ENCODE data around the gene SNTB2.

DNA sequence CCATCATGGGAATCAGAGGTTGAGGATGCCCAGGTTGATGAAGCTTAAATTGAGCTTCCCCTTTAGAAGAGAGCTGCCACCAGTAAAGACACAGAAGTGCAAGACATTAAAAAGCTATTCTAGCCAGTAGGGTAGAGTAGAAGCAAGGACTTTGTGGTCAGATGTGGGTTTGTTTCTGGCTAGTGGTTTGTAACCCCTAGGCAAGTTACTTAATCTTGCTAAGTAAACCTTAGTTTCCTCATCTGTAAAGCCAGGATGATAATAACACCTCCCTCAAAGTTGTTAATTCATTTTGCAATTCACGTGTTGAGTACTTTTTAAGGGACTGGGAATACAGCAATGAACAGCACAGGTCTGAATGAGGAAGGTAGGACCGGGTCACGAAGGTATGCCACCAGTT is 3.6 kb downstream of the SNTB2 start:
- TF ChIP-seq HDAC6 (IDR thresholded peaks at IDR 0.05; ENCODE audit: low read depth, low read length) (no peak), ZNF212 (CRISPR knock-in tag; IDR thresholded peaks at IDR 0.05) (no peak), CREB1 (IDR thresholded peaks at IDR 0.05) (no peak), CREB1 (CRISPR knock-in tag; IDR thresholded peaks at IDR 0.05) (no peak), ZNF184 (CRISPR knock-in tag; IDR thresholded peaks at IDR 0.05) (no peak), YY1 (IDR thresholded peaks at IDR 0.05; ENCODE audit: borderline replicate concordance in 1 of 3, control insufficient read depth in 1 of 3, extremely low read depth in 1 of 3, insufficient read depth in 3 of 3, insufficient read length in 1 of 3, insufficient replicate concordance in 2 of 3, low read depth in 1 of 3, low read length in 2 of 3) (no peak), ZNF583 (CRISPR knock-in tag; IDR thresholded peaks at IDR 0.05) (no peak), SNRNP70 (optimal IDR thresholded peaks at IDR 0.05; ENCODE audit: low read depth, low read length) (no peak), ZNF707 (CRISPR knock-in tag; conservative IDR thresholded peaks at IDR 0.05) (no peak), ADNP (tag; IDR thresholded peaks at IDR 0.05) (no peak), HMG20B (CRISPR knock-in tag; IDR thresholded peaks at IDR 0.05) (no peak), ETV6 (IDR thresholded peaks at IDR 0.05; ENCODE audit: borderline replicate concordance in 1 of 2, low read depth in 2 of 2, low read length in 1 of 2) (no peak), ETV6 (CRISPR knock-in tag; IDR thresholded peaks at IDR 0.05; ENCODE audit: borderline replicate concordance) (no peak), STAG1 (CRISPR knock-in tag; IDR thresholded peaks at IDR 0.05; ENCODE audit: borderline replicate concordance) (no peak)
- TF ChIP-seq, protein P1, sequence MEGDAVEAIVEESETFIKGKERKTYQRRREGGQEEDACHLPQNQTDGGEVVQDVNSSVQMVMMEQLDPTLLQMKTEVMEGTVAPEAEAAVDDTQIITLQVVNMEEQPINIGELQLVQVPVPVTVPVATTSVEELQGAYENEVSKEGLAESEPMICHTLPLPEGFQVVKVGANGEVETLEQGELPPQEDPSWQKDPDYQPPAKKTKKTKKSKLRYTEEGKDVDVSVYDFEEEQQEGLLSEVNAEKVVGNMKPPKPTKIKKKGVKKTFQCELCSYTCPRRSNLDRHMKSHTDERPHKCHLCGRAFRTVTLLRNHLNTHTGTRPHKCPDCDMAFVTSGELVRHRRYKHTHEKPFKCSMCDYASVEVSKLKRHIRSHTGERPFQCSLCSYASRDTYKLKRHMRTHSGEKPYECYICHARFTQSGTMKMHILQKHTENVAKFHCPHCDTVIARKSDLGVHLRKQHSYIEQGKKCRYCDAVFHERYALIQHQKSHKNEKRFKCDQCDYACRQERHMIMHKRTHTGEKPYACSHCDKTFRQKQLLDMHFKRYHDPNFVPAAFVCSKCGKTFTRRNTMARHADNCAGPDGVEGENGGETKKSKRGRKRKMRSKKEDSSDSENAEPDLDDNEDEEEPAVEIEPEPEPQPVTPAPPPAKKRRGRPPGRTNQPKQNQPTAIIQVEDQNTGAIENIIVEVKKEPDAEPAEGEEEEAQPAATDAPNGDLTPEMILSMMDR (IDR thresholded peaks at IDR 0.05 in 2 of 3, conservative IDR thresholded peaks at IDR 0.05 in 1 of 3; ENCODE audit: insufficient read depth in 2 of 3, low read depth in 1 of 3, low read length in 3 of 3), result no peak

Measured in K562 (cell line).